Memory B cell (primary cell): Measurements from ENCODE around the gene TMEM213.
"Not testable (repeated sequence)": the region's sequence is repeated elsewhere in the genome, so short reads cannot be mapped to it uniquely, and the experiment has no call there.

Experiments
- ATAC-seq: fragments of 150-1000 bp; cut with Tn5 transposase; 2 replicates; pipeline ENCODE4 v1.10.0; 2021; ENCODE audit warnings: low read depth, mild to moderate bottlenecking, moderate library complexity
- DNase-seq, 2 donors: peaks; one replicate each; pipeline ENCODE4 v3.0.0; 2022; ENCODE audit warnings: low spot score in 2 of 2
- H3K27ac Mint-ChIP-seq: one replicate; pipeline ENCODE4 v1.8.0; 2022; ENCODE audit warnings: mild to moderate bottlenecking, moderate library complexity, mixed read lengths
- H3K27me3 Mint-ChIP-seq: one replicate; pipeline ENCODE4 v1.8.0; 2022; ENCODE audit warnings: mixed read lengths
- H3K36me3 Mint-ChIP-seq: one replicate; pipeline ENCODE4 v1.8.0; 2022; ENCODE audit warnings: mild to moderate bottlenecking, mixed read lengths
- H3K4me1 Mint-ChIP-seq: one replicate; pipeline ENCODE4 v1.8.0; 2022; ENCODE audit warnings: mixed read lengths
- H3K4me3 Mint-ChIP-seq: one replicate; pipeline ENCODE4 v1.8.0; 2022; ENCODE audit warnings: mild to moderate bottlenecking, moderate library complexity, mixed read lengths
- H3K9me3 Mint-ChIP-seq: one replicate; pipeline ENCODE4 v1.8.0; 2022; ENCODE audit warnings: mixed read lengths

Gene TMEM213

GRCh38 chr7:138773817-138774216, 24.0 kb upstream of the TMEM213 start:
- Mint-ChIP-seq H3K4me3 (no peak overlapping the region), H3K9me3 (no peaks in the 10 kb centered on the region), H3K27me3 (peaks cover 2% of the 10 kb centered on the region), H3K27ac (no peak overlapping the region), H3K36me3 (no peaks in the 10 kb centered on the region), H3K4me1 (no peaks in the 10 kb centered on the region)
- ATAC-seq = no peak
- no peak for DNase-seq

GRCh38 chr7:138776166-138776833, 21.5 kb upstream of the TMEM213 start:
- no peak overlapping the region for H3K4me3 Mint-ChIP-seq
- ATAC-seq (no peak), DNase-seq (no peak)
- H3K9me3 Mint-ChIP-seq = no peaks in the 10 kb centered on the region
- no peaks in the 10 kb centered on the region for H3K36me3 Mint-ChIP-seq
- H3K27ac Mint-ChIP-seq = no peak overlapping the region
- H3K4me1 Mint-ChIP-seq = no peaks in the 10 kb centered on the region
- peaks cover 2% of the 10 kb centered on the region for H3K27me3 Mint-ChIP-seq

- no peaks in the 10 kb centered on the region for H3K4me1 Mint-ChIP-seq
- DNase-seq (no peak), ATAC-seq (no peak)
- H3K27ac Mint-ChIP-seq = no peak overlapping the region
- H3K4me3 Mint-ChIP-seq = no peak overlapping the region
- peaks cover 3% of the 10 kb centered on the region for H3K9me3 Mint-ChIP-seq
- no peaks in the 10 kb centered on the region for H3K36me3 Mint-ChIP-seq
- H3K27me3 Mint-ChIP-seq = peaks cover 6% of the 10 kb centered on the region
Measured at GRCh38 chr7:138781004-138781403, 16.8 kb upstream of the TMEM213 start.

GRCh38 chr7:138784692-138785091, 13.1 kb upstream of the TMEM213 start:
- Mint-ChIP-seq H3K36me3 (peaks cover 1% of the 10 kb centered on the region), H3K27ac (no peak overlapping the region)

GRCh38 chr7:138785587-138786437, 12.0 kb upstream of the TMEM213 start:
- no peak for DNase-seq
- Mint-ChIP-seq H3K9me3 (peaks cover 7% of the 10 kb centered on the region), H3K36me3 (peaks cover 1% of the 10 kb centered on the region), H3K4me3 (no peak overlapping the region), H3K4me1 (no peaks in the 10 kb centered on the region), H3K27ac (no peak overlapping the region), H3K27me3 (peaks cover 7% of the 10 kb centered on the region)
- ATAC-seq = no peak

More at GRCh38 chr7:138784692-138785091, 13.1 kb upstream of the TMEM213 start:
- no peak overlapping the region for H3K4me3 Mint-ChIP-seq
- H3K27me3 Mint-ChIP-seq = peaks cover 7% of the 10 kb centered on the region
- peaks cover 7% of the 10 kb centered on the region for H3K9me3 Mint-ChIP-seq
- DNase-seq = no peak
- H3K4me1 Mint-ChIP-seq = no peaks in the 10 kb centered on the region
- no peak for ATAC-seq

- ATAC-seq = no peak
- H3K9me3 Mint-ChIP-seq = peaks cover 3% of the 10 kb centered on the region
- no peaks in the 10 kb centered on the region for H3K4me1 Mint-ChIP-seq
- no peaks in the 10 kb centered on the region for H3K36me3 Mint-ChIP-seq
- no peak overlapping the region for H3K27ac Mint-ChIP-seq
- no peak for DNase-seq
- H3K4me3 Mint-ChIP-seq = no peak overlapping the region
- H3K27me3 Mint-ChIP-seq = peaks cover 7% of the 10 kb centered on the region
Measured at GRCh38 chr7:138796038-138796615, 1.7 kb upstream of the TMEM213 start.

- H3K4me1 Mint-ChIP-seq, DNase-seq, H3K36me3 Mint-ChIP-seq, H3K27ac Mint-ChIP-seq, H3K9me3 Mint-ChIP-seq, ATAC-seq, H3K4me3 Mint-ChIP-seq, H3K27me3 Mint-ChIP-seq: not testable (repeated sequence)
Measured at GRCh38 chr7:138797046-138797445, 748 bp upstream of the TMEM213 start.

GRCh38 chr7:138798836-138799235, 1.0 kb downstream of the TMEM213 start:
- no peak overlapping the region for H3K27ac Mint-ChIP-seq
- H3K4me3 Mint-ChIP-seq = no peak overlapping the region
- no peak for DNase-seq
- no peaks in the 10 kb centered on the region for H3K36me3 Mint-ChIP-seq
- no peaks in the 10 kb centered on the region for H3K4me1 Mint-ChIP-seq
- peaks cover 6% of the 10 kb centered on the region for H3K27me3 Mint-ChIP-seq
- ATAC-seq = no peak
- no peaks in the 10 kb centered on the region for H3K9me3 Mint-ChIP-seq

GRCh38 chr7:138799336-138800000, 1.7 kb downstream of the TMEM213 start:
- Mint-ChIP-seq H3K4me1 (no peaks in the 10 kb centered on the region), H3K9me3 (no peaks in the 10 kb centered on the region), H3K36me3 (no peaks in the 10 kb centered on the region), H3K27me3 (peaks cover 8% of the 10 kb centered on the region), H3K4me3 (no peak overlapping the region), H3K27ac (no peak overlapping the region)
- ATAC-seq = no peak
- DNase-seq = no peak

GRCh38 chr7:138801256-138801655, 3.5 kb downstream of the TMEM213 start:
- no peaks in the 10 kb centered on the region for H3K36me3 Mint-ChIP-seq
- DNase-seq = no peak
- peaks cover 8% of the 10 kb centered on the region for H3K27me3 Mint-ChIP-seq
- H3K9me3 Mint-ChIP-seq = no peaks in the 10 kb centered on the region
- H3K4me3 Mint-ChIP-seq = no peak overlapping the region
- H3K27ac Mint-ChIP-seq = no peak overlapping the region
- ATAC-seq = no peak
- no peaks in the 10 kb centered on the region for H3K4me1 Mint-ChIP-seq

GRCh38 chr7:138802706-138803105, 4.9 kb downstream of the TMEM213 start:
- H3K4me1 Mint-ChIP-seq = no peaks in the 10 kb centered on the region
- peaks cover 6% of the 10 kb centered on the region for H3K27me3 Mint-ChIP-seq
- no peak overlapping the region for H3K27ac Mint-ChIP-seq
- no peak overlapping the region for H3K4me3 Mint-ChIP-seq
- ATAC-seq = no peak
- no peaks in the 10 kb centered on the region for H3K36me3 Mint-ChIP-seq
- H3K9me3 Mint-ChIP-seq = no peaks in the 10 kb centered on the region
- no peak for DNase-seq

- ATAC-seq (no peak), DNase-seq (no peak)
- Mint-ChIP-seq H3K4me1 (no peaks in the 10 kb centered on the region), H3K27me3 (peaks cover 3% of the 10 kb centered on the region), H3K4me3 (no peak overlapping the region), H3K27ac (no peak overlapping the region), H3K36me3 (peaks cover 2% of the 10 kb centered on the region), H3K9me3 (peaks cover 2% of the 10 kb centered on the region)
Measured at GRCh38 chr7:138804618-138805017, 6.8 kb downstream of the TMEM213 start.

- DNase-seq (no peak), ATAC-seq (no peak)
- Mint-ChIP-seq H3K36me3 (peaks cover 2% of the 10 kb centered on the region), H3K9me3 (peaks cover 2% of the 10 kb centered on the region), H3K4me3 (no peak overlapping the region), H3K27me3 (no peaks in the 10 kb centered on the region), H3K27ac (no peak overlapping the region), H3K4me1 (no peaks in the 10 kb centered on the region)
Measured at GRCh38 chr7:138809346-138809745, 11.6 kb downstream of the TMEM213 start.

- DNase-seq, H3K9me3 Mint-ChIP-seq, H3K36me3 Mint-ChIP-seq, H3K27ac Mint-ChIP-seq, H3K27me3 Mint-ChIP-seq, ATAC-seq, H3K4me1 Mint-ChIP-seq, H3K4me3 Mint-ChIP-seq: not testable (repeated sequence)
Measured at GRCh38 chr7:138811327-138811726, 13.5 kb downstream of the TMEM213 start.
